Measurements from ENCODE around the gene SPEF1. TPM values are rescaled to one million over a fixed set of nuclear protein-coding genes. Genes with fewer than 3 reads are reported as not detected.

Gene SPEF1
- total RNA-seq, result under 0.01 TPM in 1 of 2 replicates, not detected in the other

GRCh38 chr20:3781153-3781910 is at the start of gene SPEF1:
Gene SPEF1 (minus strand): TSS chr20:3781448. CDS start chr20:3781287, 161 bp downstream.

GRCh38 chr20:3820048-3820900 is 39.0 kb upstream of the SPEF1 start, which contains the start of gene AP5S1:
Gene AP5S1 (plus strand): TSS chr20:3820547. CDS start chr20:3822118, 1,571 bp downstream.

GRCh38 chr20:3795511-3796468 is 14.5 kb upstream of the SPEF1 start, which contains the start of gene CDC25B:
Gene CDC25B (plus strand): TSS chr20:3796310. CDS start chr20:3796532, 222 bp downstream.

GRCh38 chr20:3786665-3787323 is 5.5 kb upstream of the SPEF1 start, which contains the start of gene CENPB:
Gene CENPB (minus strand): TSS chr20:3786740. CDS start chr20:3786483, 257 bp downstream.

GRCh38 chr20:3767427-3768341 is 13.6 kb downstream of the SPEF1 start, which contains the start of gene ADISSP:
Gene ADISSP (minus strand): TSS chr20:3767753. CDS start chr20:3760100, 7,653 bp downstream.

GRCh38 chr20:3732327-3733118 is 48.7 kb downstream of the SPEF1 start, which contains the start of gene HSPA12B:
Gene HSPA12B (plus strand): TSS chr20:3732685. CDS start chr20:3738675, 5,990 bp downstream.

Other genes starting within 250 kb of the SPEF1 start
- gene GFRA4, start 118.0 kb downstream of the SPEF1 start, total RNA-seq, result not detected in 2 replicates
- gene ADAM33, start 99.4 kb downstream of the SPEF1 start, total RNA-seq, result 0.09 and 0.11 TPM in 2 replicates
- not detected in 2 replicates for gene SIGLEC1, start 68.8 kb downstream of the SPEF1 start, total RNA-seq
- gene HSPA12B, start 48.8 kb downstream of the SPEF1 start, total RNA-seq, result 5.9 and 14.2 TPM in 2 replicates
- 12.1 and 12.5 TPM in 2 replicates for gene ADISSP, start 13.7 kb downstream of the SPEF1 start, total RNA-seq
- gene CENPB, start 5.3 kb upstream of the SPEF1 start, total RNA-seq, result 72.8 and 82.2 TPM in 2 replicates
- gene CDC25B, start 14.9 kb upstream of the SPEF1 start, total RNA-seq, result 18.0 and 24.2 TPM in 2 replicates
- 15.8 and 19.8 TPM in 2 replicates for gene AP5S1, start 39.1 kb upstream of the SPEF1 start, total RNA-seq
- 15.2 and 15.5 TPM in 2 replicates for gene MAVS, start 65.4 kb upstream of the SPEF1 start, total RNA-seq
- gene PANK2, start 107.9 kb upstream of the SPEF1 start, total RNA-seq, result 36.0 and 37.3 TPM in 2 replicates
- 2.7 and 3.6 TPM in 2 replicates for gene RNF24, start 234.1 kb upstream of the SPEF1 start, total RNA-seq

Measured in dermis lymphatic vessel endothelial cell (primary cell).